ENCODE results near the gene NLRP13. TPM values are rescaled to one million over a fixed set of nuclear protein-coding genes. Genes with fewer than 3 reads are reported as not detected.

The NLRP13 gene
- total and polyA plus RNA-seq, 2 of the 8 experiments (the other 6 are each of a cell fraction or from before 2014, with no cell fraction given) = not detected

DNA sequence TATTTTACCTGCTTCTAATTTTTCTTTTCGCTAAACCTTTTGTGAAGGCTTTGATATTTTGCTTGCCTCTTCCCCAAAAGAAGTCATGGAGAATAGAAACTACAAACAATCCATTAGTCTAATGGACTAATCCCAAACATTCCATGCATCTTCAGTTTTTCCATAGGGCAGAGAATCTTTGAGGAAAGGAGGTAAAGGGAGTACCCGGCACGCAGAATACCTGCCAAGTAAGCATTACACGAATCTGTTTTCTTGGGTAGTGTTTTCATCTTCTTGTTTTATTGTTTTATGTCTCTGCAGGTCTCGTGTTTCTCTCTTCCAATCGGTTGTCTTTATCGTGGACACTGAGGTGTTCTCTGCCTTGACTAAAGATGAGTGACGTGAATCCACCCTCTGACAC, 15.4 kb upstream of the NLRP13 start, which contains the start of gene NLRP8:
Gene NLRP8, plus strand, starts transcription at position 301 of the 400 bp plus-strand sequence.
- H4K91ac ChIP-seq (replicated peaks; ENCODE audit: insufficient read length, low read length) = no peak within 1 kb of the TSS
- no peaks in the 10 kb centered on the region for H3K36me3 ChIP-seq (ENCODE audit: control insufficient read depth in 2 of 4, insufficient read depth in 4 of 4, low read length in 3 of 4)
- H3K18ac ChIP-seq (ENCODE audit: extremely low read depth, low read length) = no peak within 1 kb of the TSS
- H2AK5ac ChIP-seq (ENCODE audit: low read depth, low read length) = no peak within 1 kb of the TSS
- no peak within 1 kb of the TSS for H3K4me3 ChIP-seq (ENCODE audit: extremely low read depth in 1 of 4, insufficient read depth in 2 of 4, low read depth in 3 of 4, low read length in 4 of 4)
- no peak within 1 kb of the TSS for H2BK12ac ChIP-seq (ENCODE audit: low read depth, low read length)
- DNase-seq (ENCODE audit: low read depth in 1 of 2, low spot score in 2 of 2) (no peak), FAIRE-seq (no peak)
- no peak within 1 kb of the TSS for H2BK20ac ChIP-seq (ENCODE audit: low read length)
- H3K23ac ChIP-seq (ENCODE audit: insufficient read length) = no peak within 1 kb of the TSS
- CTCF ChIA-PET (ENCODE audit: partially characterized antibody) = no interaction called here
- no peak within 1 kb of the TSS for H3K14ac ChIP-seq (ENCODE audit: insufficient read length)
- POLR2A ChIA-PET (ENCODE audit: partially characterized antibody) = no interaction called here
- 79% methylated on average over 8 of the region's 8 CpGs; no CpG with 5 or more reads in 1 of the 2 experiments for WGBS, 2 experiments (ENCODE audit: extremely low coverage in 1 of 2, insufficient coverage in 1 of 2, insufficient read length in 1 of 2, insufficient replicate concordance in 2 of 2, low coverage in 1 of 2, low lambda C conversion rate in 2 of 2, missing lambda C conversion rate in 1 of 2)
- no peak within 1 kb of the TSS for H3K27ac ChIP-seq (ENCODE audit: low read depth, low read length)
- no peak within 1 kb of the TSS for H2BK5ac ChIP-seq (ENCODE audit: low read depth, low read length)
- no peaks in the 10 kb centered on the region for H3K23me2 ChIP-seq (ENCODE audit: low read depth, low read length)
- no peak within 1 kb of the TSS for H4K8ac ChIP-seq (ENCODE audit: extremely low read depth, insufficient read depth, low read length)
- H3K4ac ChIP-seq (replicated peaks; ENCODE audit: insufficient read length, low read depth, low read length) = no peak within 1 kb of the TSS
- H4K20me1 ChIP-seq (replicated peaks in 1 of 2; ENCODE audit: control insufficient read depth in 1 of 2, insufficient read depth in 2 of 2, low read length in 2 of 2) = no peaks in the 10 kb centered on the region
- no peaks in the 10 kb centered on the region for H3K79me1 ChIP-seq (ENCODE audit: low read depth, low read length)
- no peaks in the 10 kb centered on the region for H3K79me2 ChIP-seq (ENCODE audit: control insufficient read depth in 1 of 2, insufficient read depth in 2 of 2, low read length in 2 of 2)
- no peak within 1 kb of the TSS for H3K4me2 ChIP-seq (ENCODE audit: insufficient read depth in 1 of 2, low read depth in 2 of 2, low read length in 2 of 2)
- TF ChIP-seq RFX5 (IDR thresholded peaks at IDR 0.05; ENCODE audit: borderline replicate concordance, low read depth, low read length) = no peak
- TF ChIP-seq GABPA (IDR thresholded peaks at IDR 0.05; ENCODE audit: borderline replicate concordance, insufficient read depth, low read length) = no peak
- no peak for TF ChIP-seq CREB1 (IDR thresholded peaks at IDR 0.05)
- TF ChIP-seq, protein P1, sequence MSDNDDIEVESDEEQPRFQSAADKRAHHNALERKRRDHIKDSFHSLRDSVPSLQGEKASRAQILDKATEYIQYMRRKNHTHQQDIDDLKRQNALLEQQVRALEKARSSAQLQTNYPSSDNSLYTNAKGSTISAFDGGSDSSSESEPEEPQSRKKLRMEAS (IDR thresholded peaks at IDR 0.05) = no peak
- TF ChIP-seq ZNF274 (IDR thresholded peaks at IDR 0.05; ENCODE audit: borderline replicate concordance, extremely low read depth, low read length) = no peak
- TF ChIP-seq, protein P2, sequence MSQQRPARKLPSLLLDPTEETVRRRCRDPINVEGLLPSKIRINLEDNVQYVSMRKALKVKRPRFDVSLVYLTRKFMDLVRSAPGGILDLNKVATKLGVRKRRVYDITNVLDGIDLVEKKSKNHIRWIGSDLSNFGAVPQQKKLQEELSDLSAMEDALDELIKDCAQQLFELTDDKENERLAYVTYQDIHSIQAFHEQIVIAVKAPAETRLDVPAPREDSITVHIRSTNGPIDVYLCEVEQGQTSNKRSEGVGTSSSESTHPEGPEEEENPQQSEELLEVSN (IDR thresholded peaks at IDR 0.05) = no peak
- TF ChIP-seq POLR2AphosphoS5 (IDR thresholded peaks at IDR 0.05; ENCODE audit: low read depth, low read length) = no peak
- no peak for TF ChIP-seq SUZ12 (IDR thresholded peaks at IDR 0.05; ENCODE audit: low read length)
- TF ChIP-seq MAFK (IDR thresholded peaks at IDR 0.05; ENCODE audit: low read depth, low read length) = no peak
- TF ChIP-seq KDM5A (IDR thresholded peaks at IDR 0.05; ENCODE audit: low read length) = no peak
- TF ChIP-seq HDAC6 (IDR thresholded peaks at IDR 0.05; ENCODE audit: low read depth, low read length) = no peak
- no peak for TF ChIP-seq SP2 (IDR thresholded peaks at IDR 0.05; ENCODE audit: low read length)
- no peak within 1 kb of the TSS for H2AFZ ChIP-seq (ENCODE audit: low read length)
- no peak within 1 kb of the TSS for H2BK120ac ChIP-seq (replicated peaks; ENCODE audit: low read depth, low read length)
- H3K4me1 ChIP-seq (replicated peaks in 1 of 4; ENCODE audit: control insufficient read depth in 3 of 4, insufficient read depth in 4 of 4, low read length in 3 of 4) = no peaks in the 10 kb centered on the region
- H3K27me3 ChIP-seq (replicated peaks in 1 of 4; ENCODE audit: control insufficient read depth in 3 of 4, extremely low read depth in 1 of 4, insufficient read depth in 3 of 4, low read length in 3 of 4) = no peaks in the 10 kb centered on the region
- H2BK15ac ChIP-seq (ENCODE audit: low read length) = no peak within 1 kb of the TSS
- no peak within 1 kb of the TSS for H3K56ac ChIP-seq (replicated peaks; ENCODE audit: insufficient read length, low read depth, low read length)
- H3K9me3 ChIP-seq (ENCODE audit: insufficient read depth in 2 of 2, low read depth in 1 of 2, low read length in 1 of 2) = peaks cover 65 to 87% of the 10 kb centered on the region in 2 experiments
- H3K9ac ChIP-seq (replicated peaks in 1 of 4; ENCODE audit: extremely low read depth in 1 of 4, low read depth in 3 of 4, low read length in 3 of 4) = no peak within 1 kb of the TSS
- H4K5ac ChIP-seq (ENCODE audit: insufficient read length, low read depth, low read length) = no peak within 1 kb of the TSS

Measured in H1 (cell line).